Type B pancreatic cell (in vitro differentiated cells): Measurements from ENCODE around the gene MTMR10. TPM values are rescaled to one million over a fixed set of nuclear protein-coding genes. Genes with fewer than 3 reads are reported as not detected.

Experiments used
- DNase-seq: peaks from one replicate; pipeline ENCODE4 v3.0.0; 2021; ENCODE audit warnings: mixed read lengths; ENCODE audit not compliant: unreplicated experiment; ENCODE audit errors: extremely low spot score
- H3K27ac Mint-ChIP-seq: 2 replicates; pipeline ENCODE4 v1.8.0; 2021; ENCODE audit warnings: mild to moderate bottlenecking, mixed read lengths
- H3K27me3 Mint-ChIP-seq: 2 replicates; pipeline ENCODE4 v1.8.0; 2021; ENCODE audit warnings: mixed read lengths
- H3K36me3 Mint-ChIP-seq: 2 replicates; pipeline ENCODE4 v1.8.0; 2021; ENCODE audit warnings: mixed read lengths
- H3K4me1 Mint-ChIP-seq: one replicate; pipeline ENCODE4 v1.8.0; 2021; ENCODE audit warnings: mixed read lengths; ENCODE audit not compliant: unreplicated experiment
- H3K4me3 Mint-ChIP-seq: 2 replicates; pipeline ENCODE4 v1.8.0; 2021; ENCODE audit warnings: mild to moderate bottlenecking, mixed read lengths
- H3K9me3 Mint-ChIP-seq: 2 replicates; pipeline ENCODE4 v1.8.0; 2021; ENCODE audit warnings: mixed read lengths
- total RNA-seq: library from RNA; stranded (reverse); gene quantifications from 2 replicates; pipeline ENCODE4 v1.2.1, GENCODE V29; 2021; ENCODE audit warnings: low replicate concordance
- TF ChIP-seq, protein P1 (sequence below): fragments of 200-600 bp; sonication (generic); conservative IDR thresholded peaks from 2 replicates; pipeline ENCODE4 v1.5.0; 2021; ENCODE audit warnings: antibody characterized with exemption, mild to moderate bottlenecking

MTMR10 gene
- total RNA-seq, 1 donor from 2014 or later, result 16.7 TPM

DNA sequence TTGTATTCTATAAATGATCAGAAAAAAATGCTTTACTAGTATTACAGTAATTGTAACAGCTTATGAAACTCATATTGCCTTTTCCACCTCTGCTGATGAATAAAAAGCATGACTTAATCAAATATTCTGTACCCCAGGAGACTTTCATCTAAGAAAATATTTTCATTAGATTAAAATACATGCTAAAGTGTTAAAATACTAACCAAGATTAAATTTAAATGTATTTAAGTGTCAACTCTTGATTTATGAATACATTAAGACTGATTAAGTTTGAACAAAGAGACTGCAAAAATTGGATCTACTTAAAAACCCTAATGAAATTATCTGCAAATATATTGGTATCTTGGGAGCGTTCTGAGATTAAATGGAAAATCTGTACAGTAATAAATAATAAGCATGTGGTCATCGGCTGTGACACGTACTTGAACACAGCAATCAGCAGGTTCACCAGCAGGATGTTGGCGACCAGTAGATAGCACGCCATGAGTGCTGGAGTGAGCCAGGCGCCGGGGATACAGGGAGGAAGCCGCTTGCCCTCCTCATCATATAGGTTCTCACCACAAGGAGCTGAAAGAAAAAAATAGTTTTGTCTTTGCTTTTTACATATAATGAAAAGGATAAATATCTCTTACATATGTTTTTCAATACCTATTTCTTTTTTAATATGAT, 36.6 kb upstream of the MTMR10 start:
- no peak overlapping the region for H3K4me3 Mint-ChIP-seq
- H3K27ac Mint-ChIP-seq, result no peak overlapping the region
- TF ChIP-seq, protein P1, sequence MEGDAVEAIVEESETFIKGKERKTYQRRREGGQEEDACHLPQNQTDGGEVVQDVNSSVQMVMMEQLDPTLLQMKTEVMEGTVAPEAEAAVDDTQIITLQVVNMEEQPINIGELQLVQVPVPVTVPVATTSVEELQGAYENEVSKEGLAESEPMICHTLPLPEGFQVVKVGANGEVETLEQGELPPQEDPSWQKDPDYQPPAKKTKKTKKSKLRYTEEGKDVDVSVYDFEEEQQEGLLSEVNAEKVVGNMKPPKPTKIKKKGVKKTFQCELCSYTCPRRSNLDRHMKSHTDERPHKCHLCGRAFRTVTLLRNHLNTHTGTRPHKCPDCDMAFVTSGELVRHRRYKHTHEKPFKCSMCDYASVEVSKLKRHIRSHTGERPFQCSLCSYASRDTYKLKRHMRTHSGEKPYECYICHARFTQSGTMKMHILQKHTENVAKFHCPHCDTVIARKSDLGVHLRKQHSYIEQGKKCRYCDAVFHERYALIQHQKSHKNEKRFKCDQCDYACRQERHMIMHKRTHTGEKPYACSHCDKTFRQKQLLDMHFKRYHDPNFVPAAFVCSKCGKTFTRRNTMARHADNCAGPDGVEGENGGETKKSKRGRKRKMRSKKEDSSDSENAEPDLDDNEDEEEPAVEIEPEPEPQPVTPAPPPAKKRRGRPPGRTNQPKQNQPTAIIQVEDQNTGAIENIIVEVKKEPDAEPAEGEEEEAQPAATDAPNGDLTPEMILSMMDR, result no peak
- DNase-seq, result no peak
- H3K9me3 Mint-ChIP-seq, result no peaks in the 10 kb centered on the region
- no peaks in the 10 kb centered on the region for H3K36me3 Mint-ChIP-seq
- no peaks in the 10 kb centered on the region for H3K27me3 Mint-ChIP-seq
- H3K4me1 Mint-ChIP-seq, result peaks cover 28% of the 10 kb centered on the region

DNA sequence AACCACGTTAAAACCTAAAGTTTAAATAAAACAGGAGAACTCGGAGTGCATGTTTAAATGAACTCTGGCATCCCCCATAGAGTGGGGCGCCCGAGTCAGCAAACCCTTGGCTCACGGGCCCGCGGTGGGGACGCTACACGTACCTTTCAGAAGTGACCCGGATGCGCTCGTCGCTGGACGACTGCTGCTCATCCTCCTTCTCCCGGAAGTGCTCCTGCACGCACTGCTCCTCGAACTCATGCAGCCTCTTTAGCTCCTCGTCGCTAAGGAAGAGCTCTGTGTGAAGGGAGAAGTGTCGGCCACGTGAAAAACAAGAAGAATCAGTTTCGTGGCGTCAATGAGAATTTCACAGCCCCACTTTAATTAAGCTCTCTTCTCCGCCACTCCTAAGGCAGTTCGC, 34.6 kb upstream of the MTMR10 start:
- H3K36me3 Mint-ChIP-seq, result no peaks in the 10 kb centered on the region
- H3K27ac Mint-ChIP-seq, result no peak overlapping the region
- H3K4me3 Mint-ChIP-seq, result no peak overlapping the region
- DNase-seq, result no peak
- H3K9me3 Mint-ChIP-seq, result no peaks in the 10 kb centered on the region
- TF ChIP-seq, protein P1, result no peak
- H3K4me1 Mint-ChIP-seq, result peaks cover 25% of the 10 kb centered on the region
- H3K27me3 Mint-ChIP-seq, result no peaks in the 10 kb centered on the region

DNA sequence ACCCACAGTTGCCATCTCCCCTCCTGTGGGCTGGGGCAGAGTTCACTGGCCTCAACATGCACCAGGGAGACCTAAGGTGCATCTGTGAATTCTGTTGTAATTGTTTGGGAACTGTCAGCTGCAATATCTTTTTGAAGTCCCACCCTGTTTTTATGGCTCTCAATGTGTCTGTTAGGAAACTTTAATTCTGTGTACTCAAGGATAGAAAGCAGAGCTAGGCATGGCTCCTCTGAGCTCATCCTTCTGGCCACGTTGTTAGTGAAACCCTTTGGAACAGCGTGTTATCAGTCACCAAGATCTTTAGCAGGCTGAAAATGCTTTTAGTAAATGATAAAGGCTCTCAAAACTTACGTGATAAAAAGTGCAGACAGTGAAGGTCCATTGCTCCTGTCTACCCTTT, 33.6 kb upstream of the MTMR10 start:
- Mint-ChIP-seq H3K27ac (peak overlapping the region; percentile 70), H3K27me3 (no peaks in the 10 kb centered on the region), H3K4me1 (peaks cover 25% of the 10 kb centered on the region), H3K4me3 (peak overlapping the region; percentile 13), H3K36me3 (no peaks in the 10 kb centered on the region), H3K9me3 (no peaks in the 10 kb centered on the region)
- no peak for DNase-seq
- TF ChIP-seq, protein P1, result no peak

DNA sequence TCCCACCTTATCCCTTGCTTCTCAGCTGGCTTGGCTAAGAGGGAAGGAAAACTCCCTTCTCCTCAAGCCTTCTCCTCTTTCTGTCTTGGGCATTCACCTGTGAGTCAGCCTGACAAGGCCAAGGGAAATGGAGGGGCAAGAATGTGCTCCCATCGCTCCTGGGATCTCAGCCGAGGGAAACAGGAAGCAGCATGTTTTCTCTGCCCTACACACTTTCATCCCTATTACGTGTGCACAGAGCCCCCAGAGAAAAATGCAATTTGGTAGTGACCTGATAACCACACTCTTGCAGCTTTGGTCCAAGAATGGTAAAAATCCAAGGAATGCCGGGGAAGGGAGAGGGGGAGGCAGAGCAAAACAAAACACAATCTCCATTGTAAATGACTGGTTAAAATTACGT, 32.9 kb upstream of the MTMR10 start:
- TF ChIP-seq, protein P1, result no peak
- no peaks in the 10 kb centered on the region for H3K27me3 Mint-ChIP-seq
- DNase-seq, result no peak
- H3K36me3 Mint-ChIP-seq, result no peaks in the 10 kb centered on the region
- peak overlapping the region; percentile 70 for H3K27ac Mint-ChIP-seq
- peak overlapping the region; percentile 13 for H3K4me3 Mint-ChIP-seq
- peaks cover 25% of the 10 kb centered on the region for H3K4me1 Mint-ChIP-seq
- no peaks in the 10 kb centered on the region for H3K9me3 Mint-ChIP-seq

DNA sequence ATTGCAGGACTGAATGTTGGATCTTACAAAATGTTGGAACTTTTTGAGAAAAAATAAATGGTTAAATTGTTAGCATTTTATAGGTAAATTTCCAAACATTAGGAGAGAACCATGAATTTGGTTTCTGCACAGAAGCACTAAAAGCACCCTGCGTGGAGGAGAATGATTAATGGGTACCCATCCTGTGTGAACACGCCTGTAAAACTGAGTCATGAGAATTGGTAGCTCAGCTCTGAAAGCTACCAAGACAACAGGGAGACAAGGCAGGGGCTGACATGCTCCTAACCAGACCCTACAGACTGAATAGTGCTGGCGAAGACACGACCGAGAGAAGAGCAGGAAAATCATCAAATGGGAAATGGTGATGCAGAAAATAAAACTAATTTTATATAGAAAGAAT, 32.4 kb upstream of the MTMR10 start:
- H3K36me3 Mint-ChIP-seq, result no peaks in the 10 kb centered on the region
- TF ChIP-seq, protein P1, result no peak
- no peaks in the 10 kb centered on the region for H3K27me3 Mint-ChIP-seq
- peak overlapping the region; percentile 10 for H3K27ac Mint-ChIP-seq
- H3K4me3 Mint-ChIP-seq, result no peak overlapping the region
- peaks cover 25% of the 10 kb centered on the region for H3K4me1 Mint-ChIP-seq
- DNase-seq, result no peak
- no peaks in the 10 kb centered on the region for H3K9me3 Mint-ChIP-seq
